CD8-positive, alpha-beta memory T cell (primary cell): ENCODE data around the gene METTL9. TPM values are rescaled to one million over a fixed set of nuclear protein-coding genes. Genes with fewer than 3 reads are reported as not detected.
A peak's percentile ranks its signal among the peaks of the same experiment; 100 is the strongest.
"Not testable (repeated sequence)": the region's sequence is repeated elsewhere in the genome, so short reads cannot be mapped to it uniquely, and the experiment has no call there.

Experiments used
- CTCF ChIA-PET: fragments of 350-600 bp; sonication (Branson Sonifier 250); formaldehyde crosslinking; loops from one replicate; lab custom pipeline; 2021; ENCODE audit warnings: antibody characterized with exemption; lab: Charles Lee
- POLR2A ChIA-PET: fragments of 350-600 bp; sonication (Branson Sonifier 250); formaldehyde crosslinking; loops from one replicate; lab custom pipeline; 2021; ENCODE audit warnings: antibody characterized with exemption; lab: Charles Lee
- DNase-seq, 5 donors: peaks; one replicate each; pipeline versions ENCODE4 v3.0.0 to v3.0.0-alpha.2; 2020 to 2022; ENCODE audit warnings: mixed read lengths in 1 of 5
- H3K27ac ChIP-seq: one replicate; pipeline ENCODE4 v1.7.0; 2013; ENCODE audit warnings: low read depth, mild to moderate bottlenecking, low read length, moderate library complexity
- H3K27me3 ChIP-seq: 2 replicates; pipeline ENCODE4 v1.7.0; 2013; ENCODE audit warnings: low read length, mild to moderate bottlenecking; ENCODE audit not compliant: insufficient read depth, poor library complexity, severe bottlenecking
- H3K36me3 ChIP-seq: 2 replicates; pipeline ENCODE4 v1.7.0; 2013; ENCODE audit warnings: mild to moderate bottlenecking, low read length, moderate library complexity; ENCODE audit not compliant: insufficient read depth
- H3K4me1 ChIP-seq: 2 replicates; pipeline ENCODE4 v1.7.0; 2013; ENCODE audit warnings: mild to moderate bottlenecking, low read length, moderate library complexity; ENCODE audit not compliant: insufficient read depth
- H3K4me3 ChIP-seq: 2 replicates; pipeline ENCODE4 v1.7.0; 2013; ENCODE audit warnings: mild to moderate bottlenecking, low read length
- H3K9me3 ChIP-seq: 2 replicates; pipeline ENCODE4 v1.7.0; 2013; ENCODE audit warnings: mild to moderate bottlenecking, low read length
- H3K27ac Mint-ChIP-seq, 8 donors: one replicate each; pipeline ENCODE4 v1.8.0; 2020 to 2021; ENCODE audit warnings: mixed read lengths in 8 of 8, mild to moderate bottlenecking in 6 of 8, inconsistent platforms in 3 of 8, moderate library complexity in 3 of 8
- H3K27me3 Mint-ChIP-seq, 2 donors: one replicate each; pipeline ENCODE4 v1.8.0; 2020 to 2021; ENCODE audit warnings: mixed read lengths in 2 of 2, mild to moderate bottlenecking in 1 of 2, moderate library complexity in 1 of 2
- H3K36me3 Mint-ChIP-seq, 3 donors: one replicate each; pipeline ENCODE4 v1.8.0; 2020 to 2021; ENCODE audit warnings: mixed read lengths in 3 of 3, inconsistent platforms in 1 of 3, mild to moderate bottlenecking in 1 of 3
- H3K4me1 Mint-ChIP-seq, 3 donors: one replicate each; pipeline ENCODE4 v1.8.0; 2020 to 2021; ENCODE audit warnings: mixed read lengths in 3 of 3, inconsistent platforms in 1 of 3, mild to moderate bottlenecking in 1 of 3
- H3K4me3 Mint-ChIP-seq, 7 donors: one replicate each; pipeline ENCODE4 v1.8.0; 2020 to 2021; ENCODE audit warnings: mixed read lengths in 7 of 7, mild to moderate bottlenecking in 6 of 7, moderate library complexity in 4 of 7, inconsistent platforms in 2 of 7
- H3K9me3 Mint-ChIP-seq, 5 donors: one replicate each; pipeline ENCODE4 v1.8.0; 2020 to 2022; ENCODE audit warnings: mixed read lengths in 5 of 5, mild to moderate bottlenecking in 3 of 5, moderate library complexity in 2 of 5, inconsistent platforms in 1 of 5
- polyA plus RNA-seq: library from polyadenylated mRNA; unstranded; fragments of 300-500 nt; fragmentation: Illumina TruSeq; gene quantifications from one replicate; pipeline ENCODE4 v1.2.3, GENCODE V29; 2021
- total RNA-seq, 2 experiments: library from RNA; stranded (reverse); gene quantifications; one replicate each; pipeline ENCODE4 v1.2.3, GENCODE V29; 2021

Gene METTL9
- total and polyA plus RNA-seq, 3 experiments from 2014 or later: 73.8 to 120 (median 74.2) TPM

DNA sequence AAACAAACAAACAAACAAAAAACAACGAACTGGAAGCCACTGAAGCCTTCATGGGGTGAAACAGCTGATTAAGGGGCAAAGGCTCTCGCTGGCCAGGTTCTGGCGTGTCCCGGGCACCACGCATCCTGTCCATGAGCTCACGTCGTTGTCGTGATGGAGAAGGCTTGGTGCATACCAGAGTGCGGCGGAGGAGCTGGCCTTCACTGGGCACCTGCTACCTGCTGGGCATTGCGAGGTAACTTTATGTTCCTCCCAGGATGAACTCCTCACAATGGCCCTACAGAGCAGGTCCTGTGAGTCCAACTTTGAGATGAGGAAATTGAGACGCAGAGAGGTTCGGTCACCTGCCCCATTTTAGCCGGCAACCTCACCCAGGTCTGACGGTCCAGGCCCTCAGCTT, 43.8 kb upstream of the METTL9 start:
- ChIA-PET POLR2A (interaction anchor here (0.6 kb wide), 1 partner anchor 9 kb away, joined by 11 read pairs; no protein-coding TSS in a partner anchor), CTCF (interaction anchor here (1.4 kb wide), 1 partner anchor 366 kb away, joined by 5 read pairs; no protein-coding TSS in a partner anchor)
- not testable (repeated sequence) for H3K36me3 ChIP-seq, H3K27ac Mint-ChIP-seq, H3K27me3 ChIP-seq, H3K4me3 ChIP-seq, H3K9me3 ChIP-seq, H3K9me3 Mint-ChIP-seq, H3K4me1 ChIP-seq, H3K27ac ChIP-seq, H3K36me3 Mint-ChIP-seq
- peak in 1 of 5 donors; percentile 52 for DNase-seq
- H3K4me1 Mint-ChIP-seq: peaks cover 6 to 15% (median 7%) of the 10 kb centered on the region in 3 donors
- H3K27me3 Mint-ChIP-seq: peaks cover 1 to 14% of the 10 kb centered on the region in 2 donors
- H3K4me3 Mint-ChIP-seq: peak overlapping the region in 2 of 7 donors; percentile 7 to 56

DNA sequence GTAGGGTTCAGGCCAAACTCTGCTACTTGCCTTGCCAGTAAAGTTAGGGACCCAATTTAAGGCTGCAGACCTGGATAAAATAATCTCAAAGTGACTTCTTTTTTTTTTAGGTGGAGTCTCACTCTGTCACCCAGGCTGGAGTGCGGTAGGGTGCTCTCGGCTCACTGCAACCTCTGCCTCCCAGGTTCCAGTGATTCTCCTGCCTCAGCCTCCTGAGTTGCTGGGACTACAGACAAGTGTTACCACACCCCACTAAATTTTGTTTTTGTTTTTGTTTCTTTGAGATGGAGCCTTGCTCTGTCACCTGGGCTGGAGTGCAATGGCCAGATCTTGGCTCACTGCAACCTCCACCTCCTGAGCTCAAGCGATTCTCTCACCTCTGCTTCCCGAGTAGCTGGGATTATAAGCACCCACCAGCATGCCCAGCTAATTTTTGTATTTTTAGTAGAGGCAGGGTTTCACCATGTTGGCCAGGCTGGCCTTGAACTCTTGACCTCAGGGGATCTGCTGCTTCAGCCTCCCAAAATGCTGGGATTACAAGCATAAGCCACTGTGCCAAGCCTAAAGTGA, 43.3 kb upstream of the METTL9 start:
- H3K36me3 ChIP-seq, H3K4me3 ChIP-seq, H3K9me3 ChIP-seq, H3K27ac ChIP-seq, H3K36me3 Mint-ChIP-seq, H3K9me3 Mint-ChIP-seq, H3K27ac Mint-ChIP-seq, H3K27me3 ChIP-seq, H3K4me1 ChIP-seq, H3K4me3 Mint-ChIP-seq: not testable (repeated sequence)
- H3K4me1 Mint-ChIP-seq: peaks cover 6 to 15% (median 7%) of the 10 kb centered on the region in 3 donors
- ChIA-PET CTCF (interaction anchor here (1.4 kb wide), 1 partner anchor 366 kb away, joined by 5 read pairs; no protein-coding TSS in a partner anchor), POLR2A (interaction anchor here (0.6 to 0.7 kb wide), 2 partner anchors 8 to 397 kb away, joined by 6 to 11 read pairs; no protein-coding TSS in a partner anchor)
- DNase-seq: peak in 1 of 5 donors; percentile 22
- H3K27me3 Mint-ChIP-seq: peaks cover 1 to 14% of the 10 kb centered on the region in 2 donors

GRCh38 chr16:21556651-21557241, 42.6 kb upstream of the METTL9 start:
- H3K27me3 Mint-ChIP-seq: peaks cover 1 to 14% of the 10 kb centered on the region in 2 donors
- ChIA-PET POLR2A (interaction anchor here (0.7 kb wide), 1 partner anchor 398 kb away, joined by 6 read pairs; no protein-coding TSS in a partner anchor), CTCF (interaction anchor here (1.4 kb wide), 1 partner anchor 367 kb away, joined by 5 read pairs; no protein-coding TSS in a partner anchor)
- peaks cover 6 to 15% (median 7%) of the 10 kb centered on the region in 3 donors for H3K4me1 Mint-ChIP-seq
- H3K4me3 ChIP-seq, H3K4me3 Mint-ChIP-seq, H3K9me3 ChIP-seq, H3K36me3 Mint-ChIP-seq, H3K4me1 ChIP-seq, H3K27me3 ChIP-seq, H3K36me3 ChIP-seq, H3K27ac ChIP-seq, DNase-seq, H3K9me3 Mint-ChIP-seq, H3K27ac Mint-ChIP-seq: not testable (repeated sequence)

GRCh38 chr16:21560462-21560861, 38.9 kb upstream of the METTL9 start:
- Mint-ChIP-seq H3K9me3 (no peaks in the 10 kb centered on the region), H3K27ac (peak overlapping the region in 1 of 8 donors; percentile 66), H3K36me3 (no peaks in the 10 kb centered on the region), H3K4me3 (no peak overlapping the region), H3K4me1 (peaks cover 3 to 6% (median 3%) of the 10 kb centered on the region in 3 donors), H3K27me3 (peaks cover 1 to 8% of the 10 kb centered on the region in 2 donors)
- no peaks in the 10 kb centered on the region for H3K27me3 ChIP-seq
- H3K4me1 ChIP-seq: no peaks in the 10 kb centered on the region
- H3K27ac ChIP-seq: no peak overlapping the region
- H3K4me3 ChIP-seq: no peak overlapping the region
- ChIA-PET POLR2A (no interaction called here), CTCF (no interaction called here)
- H3K36me3 ChIP-seq: no peaks in the 10 kb centered on the region
- no peaks in the 10 kb centered on the region for H3K9me3 ChIP-seq
- DNase-seq: no peak

DNA sequence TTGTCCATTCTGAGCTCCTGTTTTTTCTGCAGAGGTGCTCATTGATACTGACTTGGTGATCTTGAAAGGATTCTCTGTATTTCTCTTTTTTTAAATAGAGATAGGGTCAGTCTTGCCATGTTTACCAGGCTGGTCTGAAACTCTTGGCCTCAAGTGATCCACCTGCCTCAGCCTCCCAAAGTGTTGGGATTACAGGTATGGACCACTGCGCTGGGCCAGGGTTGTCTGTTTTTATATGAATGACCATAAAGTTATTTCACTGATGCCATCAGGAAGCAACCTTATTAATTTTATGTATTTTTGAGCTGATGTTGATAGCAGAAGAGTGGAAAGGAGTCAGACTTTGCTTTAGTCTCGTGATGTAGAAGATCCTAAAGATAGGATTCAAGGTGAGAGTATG, 35.7 kb upstream of the METTL9 start:
- Mint-ChIP-seq H3K36me3 (no peaks in the 10 kb centered on the region), H3K4me1 (peaks cover 11 to 14% (median 11%) of the 10 kb centered on the region in 3 donors), H3K4me3 (no peak overlapping the region), H3K27ac (peak overlapping the region in 2 of 8 donors; percentile 11 to 47), H3K27me3 (peaks cover 0 to 5% of the 10 kb centered on the region in 2 donors), H3K9me3 (no peaks in the 10 kb centered on the region)
- Histone ChIP-seq H3K27ac (no peak overlapping the region), H3K27me3 (no peaks in the 10 kb centered on the region), H3K4me1 (peaks cover 3% of the 10 kb centered on the region), H3K9me3 (no peaks in the 10 kb centered on the region), H3K36me3 (no peaks in the 10 kb centered on the region), H3K4me3 (no peak overlapping the region)
- ChIA-PET POLR2A (no interaction called here), CTCF (no interaction called here)
- no peak for DNase-seq

- peak overlapping the region in 5 of 8 donors; percentile 15 to 80 (median 33) for H3K27ac Mint-ChIP-seq
- H3K27me3 Mint-ChIP-seq: not testable (repeated sequence)
These were observed 35.0 kb upstream of the METTL9 start for GRCh38 chr16:21564367-21564766.

GRCh38 chr16:21565507-21565860, 33.9 kb upstream of the METTL9 start:
- Mint-ChIP-seq H3K9me3 (no peaks in the 10 kb centered on the region), H3K27ac (peak overlapping the region in 6 of 8 donors; percentile 38 to 89 (median 82)), H3K4me1 (peaks cover 11 to 14% (median 11%) of the 10 kb centered on the region in 3 donors), H3K4me3 (no peak overlapping the region), H3K27me3 (peaks cover 0 to 10% of the 10 kb centered on the region in 2 donors), H3K36me3 (no peaks in the 10 kb centered on the region)
- no peaks in the 10 kb centered on the region for H3K27me3 ChIP-seq
- no peaks in the 10 kb centered on the region for H3K36me3 ChIP-seq
- H3K27ac ChIP-seq: no peak overlapping the region
- no peaks in the 10 kb centered on the region for H3K9me3 ChIP-seq
- H3K4me3 ChIP-seq: no peak overlapping the region
- ChIA-PET CTCF (interaction anchor here (0.7 kb wide), 1 partner anchor 55 kb away, joined by 3 read pairs; no protein-coding TSS in a partner anchor), POLR2A (no interaction called here)
- H3K4me1 ChIP-seq: peaks cover 3% of the 10 kb centered on the region
- no peak for DNase-seq

More at GRCh38 chr16:21564367-21564766, 35.0 kb upstream of the METTL9 start:
- H3K27me3 ChIP-seq, H3K27ac ChIP-seq, H3K36me3 Mint-ChIP-seq, CTCF ChIA-PET, H3K4me3 Mint-ChIP-seq, H3K36me3 ChIP-seq, H3K9me3 ChIP-seq, H3K4me3 ChIP-seq, H3K4me1 ChIP-seq, H3K9me3 Mint-ChIP-seq, DNase-seq: not testable (repeated sequence)
- POLR2A ChIA-PET: interaction anchor here (0.7 kb wide), 1 partner anchor 9 kb away, joined by 11 read pairs; no protein-coding TSS in a partner anchor
- H3K4me1 Mint-ChIP-seq: peaks cover 11 to 14% (median 11%) of the 10 kb centered on the region in 3 donors
